ENCODE results near the gene EPAS1.

The EPAS1 gene

DNA sequence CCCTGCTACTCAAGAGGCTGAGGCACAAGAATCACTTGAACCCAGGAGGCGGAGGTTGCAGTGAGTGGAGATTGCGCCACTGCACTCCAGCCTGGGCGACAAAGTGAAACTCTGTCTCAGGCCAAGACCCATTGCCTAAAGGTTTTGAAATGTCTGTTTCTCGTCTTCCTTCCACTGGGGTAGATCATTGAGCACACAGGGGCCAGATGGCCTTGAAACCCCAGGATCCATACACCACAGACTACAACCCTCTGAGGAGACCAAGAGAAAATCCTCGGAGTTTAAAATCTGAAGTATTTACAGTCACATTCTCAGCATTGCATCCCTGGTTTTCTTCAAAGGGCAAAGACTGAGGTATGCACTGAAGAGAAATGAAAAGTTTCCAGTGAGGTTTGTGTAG, 7.1 kb upstream of the EPAS1 start:
- ATAC-seq (ENCODE audit: low read depth), result no peak
- Histone ChIP-seq H3K4me1 (ENCODE audit: insufficient read depth, poor library complexity, severe bottlenecking) (no peaks in the 10 kb centered on the region), H3K4me3 (ENCODE audit: severe bottlenecking) (no peak overlapping the region), H3K27ac (ENCODE audit: poor library complexity, severe bottlenecking) (no peak overlapping the region), H3K27me3 (ENCODE audit: insufficient read depth, poor library complexity, severe bottlenecking) (no peaks in the 10 kb centered on the region), H3K9me3 (ENCODE audit: severe bottlenecking) (peaks cover 2% of the 10 kb centered on the region), H3K36me3 (ENCODE audit: low read depth) (no peaks in the 10 kb centered on the region)
- TF ChIP-seq, protein P1, sequence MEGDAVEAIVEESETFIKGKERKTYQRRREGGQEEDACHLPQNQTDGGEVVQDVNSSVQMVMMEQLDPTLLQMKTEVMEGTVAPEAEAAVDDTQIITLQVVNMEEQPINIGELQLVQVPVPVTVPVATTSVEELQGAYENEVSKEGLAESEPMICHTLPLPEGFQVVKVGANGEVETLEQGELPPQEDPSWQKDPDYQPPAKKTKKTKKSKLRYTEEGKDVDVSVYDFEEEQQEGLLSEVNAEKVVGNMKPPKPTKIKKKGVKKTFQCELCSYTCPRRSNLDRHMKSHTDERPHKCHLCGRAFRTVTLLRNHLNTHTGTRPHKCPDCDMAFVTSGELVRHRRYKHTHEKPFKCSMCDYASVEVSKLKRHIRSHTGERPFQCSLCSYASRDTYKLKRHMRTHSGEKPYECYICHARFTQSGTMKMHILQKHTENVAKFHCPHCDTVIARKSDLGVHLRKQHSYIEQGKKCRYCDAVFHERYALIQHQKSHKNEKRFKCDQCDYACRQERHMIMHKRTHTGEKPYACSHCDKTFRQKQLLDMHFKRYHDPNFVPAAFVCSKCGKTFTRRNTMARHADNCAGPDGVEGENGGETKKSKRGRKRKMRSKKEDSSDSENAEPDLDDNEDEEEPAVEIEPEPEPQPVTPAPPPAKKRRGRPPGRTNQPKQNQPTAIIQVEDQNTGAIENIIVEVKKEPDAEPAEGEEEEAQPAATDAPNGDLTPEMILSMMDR (IDR thresholded peaks at IDR 0.05; ENCODE audit: poor library complexity, severe bottlenecking), result no peak
- DNase-seq (ENCODE audit: low spot score), result no peak

- peaks cover 8% of the 10 kb centered on the region; the same call in 1 of the 2 replicates for H3K36me3 ChIP-seq (ENCODE audit: low read depth)
- ATAC-seq (ENCODE audit: low read depth) (no peak), DNase-seq (ENCODE audit: low spot score) (no peak)
- TF ChIP-seq, protein P1 (IDR thresholded peaks at IDR 0.05; ENCODE audit: poor library complexity, severe bottlenecking), result no peak
- no peaks in the 10 kb centered on the region for H3K27me3 ChIP-seq (ENCODE audit: insufficient read depth, poor library complexity, severe bottlenecking)
- H3K4me3 ChIP-seq (ENCODE audit: severe bottlenecking), result no peak overlapping the region
- H3K27ac ChIP-seq (ENCODE audit: poor library complexity, severe bottlenecking), result no peak overlapping the region
- H3K9me3 ChIP-seq (ENCODE audit: severe bottlenecking), result peaks cover 2% of the 10 kb centered on the region
- H3K4me1 ChIP-seq (ENCODE audit: insufficient read depth, poor library complexity, severe bottlenecking), result no peaks in the 10 kb centered on the region
Observed at GRCh38 chr2:46293466-46293865, 3.7 kb upstream of the EPAS1 start.

GRCh38 chr2:46294176-46294836, 2.9 kb upstream of the EPAS1 start:
- TF ChIP-seq, protein P1 (IDR thresholded peaks at IDR 0.05; ENCODE audit: poor library complexity, severe bottlenecking), result peak; percentile 71
- H3K36me3 ChIP-seq (ENCODE audit: low read depth), result peaks cover 11% of the 10 kb centered on the region; the same call in 1 of the 2 replicates
- no peaks in the 10 kb centered on the region for H3K27me3 ChIP-seq (ENCODE audit: insufficient read depth, poor library complexity, severe bottlenecking)
- DNase-seq (ENCODE audit: low spot score), result no peak
- H3K27ac ChIP-seq (ENCODE audit: poor library complexity, severe bottlenecking), result no peak overlapping the region
- H3K9me3 ChIP-seq (ENCODE audit: severe bottlenecking), result peaks cover under 1% of the 10 kb centered on the region
- H3K4me1 ChIP-seq (ENCODE audit: insufficient read depth, poor library complexity, severe bottlenecking), result no peaks in the 10 kb centered on the region
- H3K4me3 ChIP-seq (ENCODE audit: severe bottlenecking), result no peak overlapping the region
- no peak for ATAC-seq (ENCODE audit: low read depth)

DNA sequence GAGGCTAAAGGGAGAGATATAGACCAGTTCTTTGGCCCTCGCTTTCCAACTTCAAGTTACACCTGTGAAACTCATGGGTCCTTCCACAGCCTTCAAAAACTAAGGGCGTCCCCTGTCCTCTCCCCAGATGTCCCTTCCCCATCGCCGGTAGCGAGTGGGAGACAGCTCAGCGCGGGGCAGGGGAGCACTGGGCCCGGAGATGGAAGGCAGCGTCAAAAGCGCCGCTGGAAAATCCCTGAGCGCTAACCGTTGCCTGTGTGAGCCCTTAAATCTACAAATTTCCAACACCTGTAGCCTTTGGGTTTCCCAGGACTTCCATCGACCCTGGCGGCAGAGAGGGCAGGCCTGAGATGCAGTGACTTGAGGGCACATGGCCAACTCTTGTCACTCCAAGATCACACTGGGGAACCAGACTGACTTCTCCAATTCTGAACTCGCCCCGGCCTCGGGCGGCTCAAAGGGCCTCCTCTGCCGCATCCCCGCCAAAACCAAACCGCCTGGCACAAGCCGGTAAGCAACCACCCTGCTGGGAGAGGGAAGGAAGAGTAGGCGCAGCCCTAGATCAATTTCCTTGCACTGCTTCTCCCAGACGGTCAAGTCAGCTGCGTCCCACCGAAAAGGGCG, 879 bp upstream of the EPAS1 start:
- Histone ChIP-seq H3K4me3 (ENCODE audit: severe bottlenecking) (peak overlapping the region; percentile 97), H3K27me3 (ENCODE audit: insufficient read depth, poor library complexity, severe bottlenecking) (no peaks in the 10 kb centered on the region), H3K4me1 (ENCODE audit: insufficient read depth, poor library complexity, severe bottlenecking) (peaks cover 11% of the 10 kb centered on the region), H3K27ac (ENCODE audit: poor library complexity, severe bottlenecking) (peak overlapping the region; percentile 97), H3K9me3 (ENCODE audit: severe bottlenecking) (no peaks in the 10 kb centered on the region), H3K36me3 (ENCODE audit: low read depth) (peaks cover 11% of the 10 kb centered on the region; the same call in 1 of the 2 replicates)
- no peak for DNase-seq (ENCODE audit: low spot score)
- TF ChIP-seq, protein P1 (IDR thresholded peaks at IDR 0.05; ENCODE audit: poor library complexity, severe bottlenecking), result no peak
- peak; percentile 22 for ATAC-seq (ENCODE audit: low read depth)

Measured in RWPE2 (cell line).